Testis (tissue), 2 donors: ENCODE results near the gene LILRA5.

Source experiments
- POLR2A ChIP-seq: fragments of 450-650 bp; IDR thresholded peaks from one replicate; pipeline ENCODE4 v1.6.1; 2017; ENCODE audit warnings: antibody characterized with exemption, mild to moderate bottlenecking, moderate library complexity
- TF ChIP-seq, protein P1 (sequence below), 3 experiments: fragments of 450-650 bp in 2 of 3; fragments of 200-600 bp in 1 of 3; sonication (generic) in 1 of 3; IDR thresholded peaks; one replicate each; pipeline ENCODE4 v1.5.1; 2016 to 2019; ENCODE audit warnings: antibody characterized with exemption in 3 of 3, mild to moderate bottlenecking in 2 of 3, moderate library complexity in 1 of 3

DNA sequence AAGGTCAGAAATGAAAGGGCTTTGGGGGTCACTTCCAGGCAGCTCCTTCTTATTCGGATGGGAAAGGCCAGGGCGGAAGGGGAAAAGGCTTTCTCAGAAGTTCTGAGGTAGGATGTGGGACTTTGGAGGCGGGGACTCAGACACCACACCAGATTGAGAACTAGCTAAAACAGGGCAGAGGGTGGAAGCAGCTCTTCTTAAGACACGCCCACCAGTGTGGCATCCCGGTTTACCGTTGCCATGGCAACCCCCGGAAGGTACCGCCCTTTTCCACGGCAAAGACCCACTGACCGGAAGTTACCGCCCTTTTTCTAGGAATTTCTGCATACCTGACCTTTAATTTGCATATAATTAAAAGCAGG is 3.8 kb upstream of the LILRA5 start:
- TF ChIP-seq, protein P1, sequence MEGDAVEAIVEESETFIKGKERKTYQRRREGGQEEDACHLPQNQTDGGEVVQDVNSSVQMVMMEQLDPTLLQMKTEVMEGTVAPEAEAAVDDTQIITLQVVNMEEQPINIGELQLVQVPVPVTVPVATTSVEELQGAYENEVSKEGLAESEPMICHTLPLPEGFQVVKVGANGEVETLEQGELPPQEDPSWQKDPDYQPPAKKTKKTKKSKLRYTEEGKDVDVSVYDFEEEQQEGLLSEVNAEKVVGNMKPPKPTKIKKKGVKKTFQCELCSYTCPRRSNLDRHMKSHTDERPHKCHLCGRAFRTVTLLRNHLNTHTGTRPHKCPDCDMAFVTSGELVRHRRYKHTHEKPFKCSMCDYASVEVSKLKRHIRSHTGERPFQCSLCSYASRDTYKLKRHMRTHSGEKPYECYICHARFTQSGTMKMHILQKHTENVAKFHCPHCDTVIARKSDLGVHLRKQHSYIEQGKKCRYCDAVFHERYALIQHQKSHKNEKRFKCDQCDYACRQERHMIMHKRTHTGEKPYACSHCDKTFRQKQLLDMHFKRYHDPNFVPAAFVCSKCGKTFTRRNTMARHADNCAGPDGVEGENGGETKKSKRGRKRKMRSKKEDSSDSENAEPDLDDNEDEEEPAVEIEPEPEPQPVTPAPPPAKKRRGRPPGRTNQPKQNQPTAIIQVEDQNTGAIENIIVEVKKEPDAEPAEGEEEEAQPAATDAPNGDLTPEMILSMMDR (IDR thresholded peaks at IDR 0.05): no peak
- TF ChIP-seq POLR2A: no peak
